Trophoblast cell (in vitro differentiated cells and primary cell): ENCODE results near the gene UBQLN4.

Experiments used
- DNase-seq, 2 donors: peaks; one replicate each; pipeline ENCODE4 v3.0.0-alpha.2; 2016
- H2AFZ ChIP-seq: 2 replicates; pipeline ENCODE4 v1.6.1; 2013; ENCODE audit warnings: low read length, moderate library complexity, mild to moderate bottlenecking; ENCODE audit not compliant: insufficient read depth, poor library complexity
- H2AK5ac ChIP-seq: 2 replicates; pipeline ENCODE4 v1.6.1; 2013; ENCODE audit warnings: mild to moderate bottlenecking, low read length
- H2BK120ac ChIP-seq: 2 replicates; pipeline ENCODE4 v1.6.1; 2013; ENCODE audit warnings: low read length, mild to moderate bottlenecking, moderate library complexity; ENCODE audit not compliant: insufficient read depth, poor library complexity
- H2BK12ac ChIP-seq: 2 replicates; pipeline ENCODE4 v1.6.1; 2013; ENCODE audit warnings: mild to moderate bottlenecking, low read length, moderate library complexity
- H2BK5ac ChIP-seq: 2 replicates; pipeline ENCODE4 v1.6.1; 2013; ENCODE audit warnings: low read length, low read depth, moderate library complexity, mild to moderate bottlenecking; ENCODE audit not compliant: poor library complexity
- H3K14ac ChIP-seq: 2 replicates; pipeline ENCODE4 v1.6.1; 2013; ENCODE audit warnings: mild to moderate bottlenecking, low read length
- H3K18ac ChIP-seq: 2 replicates; pipeline ENCODE4 v1.6.1; 2013; ENCODE audit warnings: mild to moderate bottlenecking, low read length
- H3K23ac ChIP-seq: 2 replicates; pipeline ENCODE4 v1.6.1; 2013; ENCODE audit warnings: low read length
- H3K27ac ChIP-seq: 2 replicates; pipeline ENCODE4 v1.5.1; 2013; ENCODE audit warnings: low read depth, mild to moderate bottlenecking, inconsistent platforms, low read length, moderate library complexity
- H3K27me3 ChIP-seq: 2 replicates; pipeline ENCODE4 v1.6.1; 2013; ENCODE audit warnings: inconsistent platforms, mild to moderate bottlenecking, low read length, moderate library complexity; ENCODE audit not compliant: insufficient read depth
- H3K36me3 ChIP-seq, 2 experiments: 1 replicate in 1 of 2; 2 replicates in 1 of 2; pipeline ENCODE4 v1.6.1; 2013; ENCODE audit warnings: low read length in 2 of 2, mild to moderate bottlenecking in 2 of 2, moderate library complexity in 1 of 2; ENCODE audit not compliant: insufficient read depth in 2 of 2, control insufficient read depth in 1 of 2
- H3K4ac ChIP-seq: 2 replicates; pipeline ENCODE4 v1.6.1; 2013; ENCODE audit warnings: low read depth, mild to moderate bottlenecking, low read length, moderate library complexity
- H3K4me1 ChIP-seq, 2 experiments: 1 replicate in 1 of 2; 2 replicates in 1 of 2; pipeline ENCODE4 v1.6.1; 2013; ENCODE audit warnings: low read length in 2 of 2, mild to moderate bottlenecking in 2 of 2, moderate library complexity in 1 of 2; ENCODE audit not compliant: insufficient read depth in 2 of 2, control insufficient read depth in 1 of 2
- H3K4me2 ChIP-seq: 2 replicates; pipeline ENCODE4 v1.6.1; 2013; ENCODE audit warnings: inconsistent platforms, mild to moderate bottlenecking, low read length, moderate library complexity
- H3K4me3 ChIP-seq: 2 replicates; pipeline ENCODE4 v1.5.1; 2013; ENCODE audit warnings: mild to moderate bottlenecking, low read depth, low read length, inconsistent platforms
- H3K79me1 ChIP-seq: one replicate; pipeline ENCODE4 v1.6.1; 2013; ENCODE audit warnings: low read length
- H3K79me2 ChIP-seq: 2 replicates; pipeline ENCODE4 v1.6.1; 2013; ENCODE audit warnings: low read length, mild to moderate bottlenecking; ENCODE audit not compliant: control insufficient read depth, insufficient read depth, poor library complexity
- H3K9ac ChIP-seq: 2 replicates; pipeline ENCODE4 v1.6.1; 2013; ENCODE audit warnings: mild to moderate bottlenecking, low read length
- H3K9me3 ChIP-seq: 2 replicates; pipeline ENCODE4 v1.6.1; 2013; ENCODE audit warnings: low read depth, mild to moderate bottlenecking, control low read depth, inconsistent platforms, low read length; ENCODE audit not compliant: insufficient read depth
- H4K12ac ChIP-seq: 2 replicates; pipeline ENCODE4 v1.6.1; 2013; ENCODE audit warnings: low read depth, mild to moderate bottlenecking, low read length, moderate library complexity
- H4K8ac ChIP-seq: 2 replicates; pipeline ENCODE4 v1.6.1; 2013; ENCODE audit warnings: low read depth, mild to moderate bottlenecking, low read length, moderate library complexity
- H4K91ac ChIP-seq: one replicate; pipeline ENCODE4 v1.6.1; 2013; ENCODE audit warnings: low read depth, mild to moderate bottlenecking, low read length, moderate library complexity
- WGBS: extraction: QIAGEN DNeasy Blood & Tissue Kit; methylation state at CpG from one replicate; pipeline ENCODE4 v1.1.7; 2013; ENCODE audit warnings: missing lambda C conversion rate; ENCODE audit not compliant: insufficient read length, insufficient coverage; ENCODE audit errors: extremely low coverage; 5-methylcytosine and 5-hydroxymethylcytosine counted together

Gene UBQLN4

GRCh38 chr1:156081917-156082308, 28.3 kb upstream of the UBQLN4 start:
- Histone ChIP-seq H4K12ac (peak overlapping the region; percentile 46), H3K79me1 (peaks cover 44% of the 10 kb centered on the region), H4K91ac (peak overlapping the region; percentile 94), H3K79me2 (peaks cover 53% of the 10 kb centered on the region), H3K27ac (peak overlapping the region; percentile 97), H2BK5ac (peak overlapping the region; percentile 92), H3K27me3 (no peaks in the 10 kb centered on the region), H3K36me3 (peaks cover 9 to 20% of the 10 kb centered on the region in 2 experiments), H2BK120ac (peak overlapping the region; percentile 86), H4K8ac (peak overlapping the region; percentile 90), H2BK12ac (peak overlapping the region; percentile 42), H3K4ac (peak overlapping the region; percentile 97), H3K18ac (peak overlapping the region; percentile 96), H2AK5ac (peak overlapping the region; percentile 97), H3K9ac (peak overlapping the region; percentile 87), H3K4me2 (peak overlapping the region; percentile 68), H3K14ac (peak overlapping the region; percentile 92), H3K23ac (no peak overlapping the region), H3K9me3 (peaks cover 6% of the 10 kb centered on the region), H3K4me3 (peak overlapping the region; percentile 94), H2AFZ (peak overlapping the region; percentile 66), H3K4me1 (peaks cover 21 to 37% of the 10 kb centered on the region in 2 experiments)
- WGBS = no CpG with 5 or more reads among the region's 10 CpGs
- no peak for DNase-seq

GRCh38 chr1:156081180-156081916, 27.8 kb upstream of the UBQLN4 start:
- Histone ChIP-seq H3K79me2 (peaks cover 52% of the 10 kb centered on the region), H3K18ac (peak overlapping the region; percentile 97), H3K23ac (no peak overlapping the region), H2BK5ac (peak overlapping the region; percentile 92), H2BK12ac (peak overlapping the region; percentile 42), H2BK120ac (peak overlapping the region; percentile 71), H3K4me1 (peaks cover 21 to 37% of the 10 kb centered on the region in 2 experiments), H3K79me1 (peaks cover 40% of the 10 kb centered on the region), H3K4ac (peak overlapping the region; percentile 97), H3K4me2 (peak overlapping the region; percentile 94), H3K27ac (peak overlapping the region; percentile 86), H3K27me3 (no peaks in the 10 kb centered on the region), H3K14ac (peak overlapping the region; percentile 97), H4K12ac (peak overlapping the region; percentile 95), H3K4me3 (peak overlapping the region; percentile 94), H4K8ac (peak overlapping the region; percentile 84), H2AFZ (peak overlapping the region; percentile 66), H3K36me3 (peaks cover 15 to 26% of the 10 kb centered on the region in 2 experiments), H2AK5ac (peak overlapping the region; percentile 97), H3K9ac (peak overlapping the region; percentile 92), H3K9me3 (peaks cover 6% of the 10 kb centered on the region), H4K91ac (peak overlapping the region; percentile 94)
- WGBS = no CpG with 5 or more reads among the region's 61 CpGs
- DNase-seq = no peak

- peak overlapping the region; percentile 66 for H2BK5ac ChIP-seq
- H3K4me3 ChIP-seq = peak overlapping the region; percentile 94
- DNase-seq = no peak
- no CpG with 5 or more reads among the region's 4 CpGs for WGBS
- H2AK5ac ChIP-seq = peak overlapping the region; percentile 91
- H3K79me2 ChIP-seq = peaks cover 52% of the 10 kb centered on the region
- peaks cover 6% of the 10 kb centered on the region for H3K9me3 ChIP-seq
- peak overlapping the region; percentile 97 for H3K14ac ChIP-seq
- H3K36me3 ChIP-seq = peaks cover 20 to 31% of the 10 kb centered on the region in 2 experiments
- H4K8ac ChIP-seq = peak overlapping the region; percentile 81
- H3K27me3 ChIP-seq = no peaks in the 10 kb centered on the region
- peak overlapping the region; percentile 71 for H2BK120ac ChIP-seq
- H3K27ac ChIP-seq = peak overlapping the region; percentile 86
- H4K91ac ChIP-seq = peak overlapping the region; percentile 90
- H4K12ac ChIP-seq = peak overlapping the region; percentile 95
- peak overlapping the region; percentile 92 for H3K9ac ChIP-seq
- peaks cover 40% of the 10 kb centered on the region for H3K79me1 ChIP-seq
- no peak overlapping the region for H2BK12ac ChIP-seq
- peaks cover 22 to 36% of the 10 kb centered on the region in 2 experiments for H3K4me1 ChIP-seq
- H3K18ac ChIP-seq = peak overlapping the region; percentile 97
- H2AFZ ChIP-seq = no peak overlapping the region
- H3K4me2 ChIP-seq = peak overlapping the region; percentile 94
- H3K23ac ChIP-seq = peak overlapping the region; percentile 71
- peak overlapping the region; percentile 96 for H3K4ac ChIP-seq
These were observed 27.2 kb upstream of the UBQLN4 start for GRCh38 chr1:156080863-156081179.

GRCh38 chr1:156080241-156080862, 26.8 kb upstream of the UBQLN4 start:
- peak overlapping the region; percentile 97 for H3K18ac ChIP-seq

More at GRCh38 chr1:156080241-156080862, 26.8 kb upstream of the UBQLN4 start:
- H2AK5ac ChIP-seq = peak overlapping the region; percentile 91
- peak overlapping the region; percentile 86 for H3K27ac ChIP-seq
- H4K12ac ChIP-seq = peak overlapping the region; percentile 95
- peak overlapping the region; percentile 90 for H4K91ac ChIP-seq
- no peak for DNase-seq
- H2BK12ac ChIP-seq = no peak overlapping the region
- peaks cover 39% of the 10 kb centered on the region for H3K79me1 ChIP-seq
- peaks cover 25 to 35% of the 10 kb centered on the region in 2 experiments for H3K36me3 ChIP-seq
- peak overlapping the region; percentile 94 for H3K4me2 ChIP-seq
- peak overlapping the region; percentile 71 for H3K23ac ChIP-seq
- no peaks in the 10 kb centered on the region for H3K27me3 ChIP-seq
- peaks cover 19 to 32% of the 10 kb centered on the region in 2 experiments for H3K4me1 ChIP-seq
- H4K8ac ChIP-seq = peak overlapping the region; percentile 57
- peak overlapping the region; percentile 97 for H3K14ac ChIP-seq
- no CpG with 5 or more reads among the region's 8 CpGs for WGBS
- peak overlapping the region; percentile 66 for H2BK5ac ChIP-seq
- H3K9me3 ChIP-seq = peaks cover 6% of the 10 kb centered on the region
- H3K4ac ChIP-seq = peak overlapping the region; percentile 96
- peak overlapping the region; percentile 71 for H2BK120ac ChIP-seq
- H3K79me2 ChIP-seq = peaks cover 52% of the 10 kb centered on the region
- H3K9ac ChIP-seq = peak overlapping the region; percentile 92
- peak overlapping the region; percentile 94 for H3K4me3 ChIP-seq
- H2AFZ ChIP-seq = no peak overlapping the region
